HG03108 (cell line): ENCODE measurements around the gene GIMAP5.
A peak's percentile ranks its signal among the peaks of the same experiment; 100 is the strongest.
"Not testable (repeated sequence)": the region's sequence is repeated elsewhere in the genome, so short reads cannot be mapped to it uniquely, and the experiment has no call there.

ENCODE experiments used
- ATAC-seq: cut with Tn5 transposase; IDR thresholded peaks from one replicate; pipeline ENCODE4 v1.9.1; 2021; ENCODE audit warnings: moderate library complexity; ENCODE audit not compliant: unreplicated experiment

GIMAP5 gene

DNA sequence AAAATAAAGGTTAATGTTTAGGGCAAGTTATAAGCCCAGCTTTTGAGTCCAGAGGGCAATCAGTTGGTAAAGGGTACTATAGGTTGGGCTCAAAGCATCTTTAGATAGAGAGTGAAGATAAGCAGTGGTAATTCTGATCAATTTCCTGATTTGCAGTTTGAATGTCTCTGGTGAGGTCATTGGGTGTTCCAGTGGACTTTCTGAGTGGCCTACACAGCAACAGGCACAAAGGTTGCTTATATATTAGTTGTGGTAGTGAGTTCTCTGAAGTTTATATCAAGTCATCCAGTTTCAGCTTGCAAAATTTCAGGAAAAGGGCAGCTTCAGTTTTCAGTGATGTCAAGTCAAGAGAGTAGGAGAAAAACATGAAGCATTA, 29.1 kb downstream of the GIMAP5 start:
- ATAC-seq, result no peak

- no peak for ATAC-seq
These were observed 32.5 kb downstream of the GIMAP5 start for GRCh38 chr7:150769768-150770167.

GRCh38 chr7:150774131-150774530, 36.9 kb downstream of the GIMAP5 start:
- not testable (repeated sequence) for ATAC-seq

DNA sequence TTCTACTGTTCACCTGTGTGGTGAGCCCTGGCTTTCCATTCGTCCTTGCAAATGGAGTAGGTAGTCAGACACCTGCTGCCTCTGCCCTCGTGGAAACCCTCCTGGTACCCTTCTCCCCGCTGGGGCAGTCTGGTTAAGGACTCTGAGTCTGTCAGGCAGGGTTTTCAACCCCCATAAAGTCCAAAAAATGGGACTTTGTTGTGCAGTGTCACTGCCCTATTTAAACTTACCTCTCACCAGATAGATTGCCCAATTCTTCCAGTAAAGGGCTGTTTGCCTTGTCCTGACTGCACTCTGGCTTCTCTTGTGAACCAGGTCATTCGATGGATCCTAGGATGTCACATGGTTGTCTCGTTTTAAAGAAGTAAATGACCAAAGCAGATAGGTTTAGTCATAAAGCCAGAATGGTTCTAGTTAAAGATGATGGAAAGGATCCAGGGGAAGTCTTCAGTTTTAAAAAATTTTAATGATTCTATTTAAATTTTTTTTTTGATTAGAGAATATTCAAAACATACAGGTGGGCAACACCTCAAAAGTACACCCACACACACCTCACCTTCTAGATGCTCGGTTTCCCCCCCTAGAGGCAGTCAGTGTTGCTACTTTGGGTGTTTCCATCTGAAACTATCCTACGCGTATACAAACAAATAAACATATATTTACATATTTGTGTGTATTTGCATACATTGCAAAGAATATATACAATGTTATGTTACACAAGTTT, 41.0 kb downstream of the GIMAP5 start:
- ATAC-seq, result no peak

DNA sequence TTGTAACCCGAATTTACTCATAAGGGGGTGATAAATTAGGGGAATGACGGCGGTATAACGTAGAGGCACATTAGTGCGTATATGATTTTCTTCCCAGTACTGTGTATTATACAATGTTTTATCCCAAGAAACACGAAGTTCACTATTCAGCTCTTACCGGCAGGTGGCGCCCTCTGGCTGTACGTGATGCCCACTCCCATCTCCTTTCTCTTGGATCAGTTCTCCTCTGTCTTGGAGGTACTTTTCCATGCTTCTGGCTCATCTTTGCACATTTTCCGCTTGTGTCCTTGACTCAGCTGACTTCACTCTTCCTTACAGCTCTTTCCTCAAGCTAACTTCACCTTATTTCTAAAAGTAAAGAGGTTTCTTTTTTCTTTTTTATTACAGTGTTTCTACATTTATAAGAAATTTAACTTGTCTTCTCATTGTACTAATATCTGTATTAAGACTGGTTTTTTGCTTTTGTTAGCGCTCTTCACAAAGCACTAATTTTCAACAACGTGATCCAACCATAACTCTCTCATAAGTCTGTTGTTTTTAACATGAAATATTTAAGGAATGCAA, 41.6 kb downstream of the GIMAP5 start:
- no peak for ATAC-seq

DNA sequence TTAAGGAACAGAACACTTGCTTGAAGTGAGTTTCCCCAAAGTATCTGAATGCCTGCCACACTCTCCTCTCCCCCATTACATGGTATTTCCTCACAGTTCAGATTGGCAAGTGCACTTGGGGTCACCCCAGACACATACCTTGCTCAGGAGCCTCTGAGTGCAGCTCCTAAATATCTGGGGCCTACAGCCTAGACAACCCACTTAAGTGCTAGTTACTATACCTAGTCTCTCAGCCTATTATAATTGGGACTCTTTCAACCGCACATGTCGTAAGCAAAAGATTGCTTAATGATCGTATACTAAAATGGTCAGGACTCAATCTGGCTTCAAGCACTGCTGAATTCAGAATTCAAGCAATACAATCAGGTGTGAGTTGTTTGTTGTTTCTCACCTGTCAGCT, 43.1 kb downstream of the GIMAP5 start:
- ATAC-seq, result no peak

DNA sequence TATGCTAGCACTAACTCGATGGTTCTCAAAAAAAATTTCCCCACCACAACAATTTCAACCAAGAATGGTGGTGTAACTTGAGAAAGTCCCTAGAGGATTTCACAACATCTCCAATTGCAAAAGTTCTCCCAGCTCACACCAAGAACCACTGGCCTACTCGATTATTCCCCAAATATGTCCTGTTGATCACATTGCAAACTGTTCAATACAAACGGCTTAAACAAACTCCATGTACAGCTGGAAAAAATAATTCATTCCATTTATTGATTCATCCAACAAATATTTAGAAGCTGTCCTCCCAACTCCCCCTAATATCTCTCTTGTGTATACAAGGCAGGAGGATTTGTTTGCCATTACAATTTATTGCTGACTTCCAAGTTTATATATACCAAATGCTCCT, 43.9 kb downstream of the GIMAP5 start:
- ATAC-seq, result no peak

DNA sequence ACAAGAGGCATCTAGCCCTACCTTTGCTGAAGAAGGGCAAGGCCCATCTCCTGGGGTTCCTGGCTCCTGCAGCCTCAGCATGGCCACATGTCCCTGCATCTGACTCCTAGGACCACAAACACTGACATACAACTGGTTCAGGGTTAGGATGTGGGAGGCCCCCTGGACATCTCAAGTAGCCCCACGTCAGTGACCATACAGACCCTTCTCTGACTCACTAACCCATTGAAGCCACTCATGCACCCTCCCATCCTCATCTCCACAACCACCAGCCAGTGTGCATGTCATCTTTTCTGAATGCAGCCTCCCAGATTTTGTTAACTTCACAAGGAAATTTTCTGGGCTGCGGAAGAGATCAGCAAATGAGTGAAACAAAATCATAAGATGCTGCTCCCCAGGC, 44.7 kb downstream of the GIMAP5 start:
- no peak for ATAC-seq

DNA sequence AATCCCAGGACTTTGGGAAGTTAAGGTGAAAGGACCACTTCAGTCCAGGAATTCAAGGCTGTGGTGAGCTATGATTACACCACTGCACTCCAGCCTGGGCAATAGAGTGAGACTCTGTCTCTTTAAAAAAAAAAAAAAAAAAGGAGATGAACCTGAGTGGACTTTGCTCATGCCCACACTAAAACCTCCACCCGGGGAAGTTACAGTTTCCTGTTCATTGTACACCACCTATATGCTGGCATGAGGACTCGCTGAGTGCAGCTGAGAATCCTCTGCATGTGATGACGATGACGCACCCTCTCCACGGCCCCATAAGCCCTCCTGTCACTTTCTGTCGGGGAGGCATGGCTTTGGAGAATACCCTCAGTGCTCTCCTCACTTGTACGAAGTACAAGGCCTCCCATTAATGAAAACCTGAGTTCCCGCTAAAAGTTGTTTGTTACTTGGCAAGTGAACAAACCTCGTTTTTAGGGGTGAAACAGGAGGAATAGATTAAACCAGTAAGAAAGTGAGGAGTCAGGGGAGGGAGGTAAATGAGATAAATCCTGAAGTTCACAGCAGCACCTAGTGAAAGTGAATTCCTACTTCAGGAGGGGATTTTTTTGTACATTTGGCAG, 47.0 kb downstream of the GIMAP5 start:
- ATAC-seq, result no peak

- no peak for ATAC-seq
These were observed 47.7 kb downstream of the GIMAP5 start for GRCh38 chr7:150784954-150785353.

GRCh38 chr7:150787321-150788281, 50.4 kb downstream of the GIMAP5 start:
- peak; percentile 68 for ATAC-seq

DNA sequence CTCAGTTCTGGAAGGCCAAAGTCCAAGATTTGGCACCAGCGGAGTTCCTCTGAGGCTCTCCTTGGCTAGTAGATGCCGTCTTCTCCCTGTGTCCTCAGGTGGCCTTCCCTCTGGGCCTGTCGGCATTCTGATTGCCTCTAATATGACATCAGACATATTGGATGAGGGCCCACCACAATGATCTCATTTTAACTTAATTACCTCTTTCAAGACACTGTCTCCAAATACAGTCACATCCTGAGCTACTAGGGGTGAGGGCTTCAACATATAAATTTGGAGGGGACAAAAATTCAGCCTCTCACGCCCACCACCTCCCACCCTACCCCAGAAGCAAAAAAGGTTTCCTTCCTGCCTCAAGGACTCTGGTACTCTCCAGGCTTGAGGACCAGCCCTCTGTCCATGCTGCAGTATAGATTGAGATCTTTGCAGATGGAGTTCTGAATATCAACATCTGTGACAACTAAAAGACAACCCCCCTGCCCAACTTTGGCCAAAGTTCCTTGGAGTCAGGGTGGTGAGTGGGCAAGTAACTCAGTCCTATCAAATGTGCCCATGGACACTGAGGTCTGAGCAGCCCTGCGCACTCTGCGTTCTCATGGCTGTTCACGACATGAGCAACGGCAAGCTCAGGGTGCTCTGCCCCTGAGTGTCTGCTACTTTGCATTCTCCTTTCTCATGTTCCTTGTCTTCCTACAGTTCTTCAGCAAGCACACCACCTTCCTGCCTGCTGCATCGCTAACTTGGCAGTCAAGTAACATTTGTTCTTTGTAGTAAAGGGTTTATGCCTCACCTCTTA, 51.5 kb downstream of the GIMAP5 start:
- no peak for ATAC-seq

DNA sequence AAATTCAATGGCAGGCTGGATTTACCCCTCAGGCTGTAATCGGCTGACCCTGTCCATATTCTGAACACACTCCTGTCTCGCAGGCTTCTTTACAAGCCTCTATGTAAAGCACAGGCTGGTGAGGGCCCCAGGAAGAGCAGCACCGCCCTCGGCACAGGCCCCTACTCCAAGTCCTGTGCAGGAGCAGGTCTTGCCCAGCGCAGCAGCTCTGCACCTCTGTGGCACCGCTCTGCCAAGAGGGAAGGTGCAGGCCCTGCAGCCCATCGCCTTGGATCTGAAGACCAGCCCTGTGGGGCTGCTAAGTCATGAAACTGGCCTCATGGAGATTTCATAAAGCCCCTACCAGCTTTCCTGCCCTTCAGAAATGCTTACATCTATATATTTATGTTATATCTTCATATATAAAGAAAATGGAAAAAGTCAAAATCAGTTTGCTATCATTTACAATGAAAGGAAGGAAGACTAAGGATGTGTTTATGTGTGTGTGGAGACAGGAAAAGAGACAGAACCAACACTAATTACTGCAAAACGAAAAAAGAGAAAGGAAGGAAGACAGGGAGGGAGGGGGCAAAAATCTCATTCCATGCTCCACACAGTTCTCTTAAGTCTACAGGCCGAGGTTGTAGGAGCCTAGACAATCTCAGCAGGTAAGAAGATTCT, 53.3 kb downstream of the GIMAP5 start:
- no peak for ATAC-seq

DNA sequence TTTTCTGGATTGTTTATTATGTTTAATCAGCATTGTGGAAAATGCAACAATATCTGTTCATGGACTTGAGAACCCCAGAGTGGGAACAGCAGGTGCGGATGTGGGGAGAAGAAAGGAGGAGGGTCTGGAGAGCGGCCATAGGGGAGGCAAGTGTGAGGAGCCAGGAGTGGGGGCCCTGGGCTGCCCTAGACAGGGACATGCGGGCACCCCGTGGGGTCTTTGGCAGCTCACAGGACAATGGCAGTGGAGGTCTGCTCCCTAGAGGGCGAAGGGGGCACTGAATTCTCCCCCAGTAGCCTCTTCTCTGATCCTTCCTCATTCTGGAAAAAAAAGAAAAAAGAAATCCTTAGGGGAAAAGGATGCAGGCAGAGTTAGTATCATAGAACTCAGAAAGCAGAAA, 54.1 kb downstream of the GIMAP5 start:
- no peak for ATAC-seq

- no peak for ATAC-seq
These were observed 54.7 kb downstream of the GIMAP5 start for GRCh38 chr7:150791746-150792452.
